Medulla oblongata (tissue), 1 donor: ENCODE results near the gene ASB15.
"Not testable (repeated sequence)": the region's sequence is repeated elsewhere in the genome, so short reads cannot be mapped to it uniquely, and the experiment has no call there.

Experiments used
- DNase-seq: peaks from one replicate; pipeline ENCODE4 v3.0.0-alpha.2; 2015; ENCODE audit errors: extremely low spot score

The ASB15 gene

GRCh38 chr7:123601530-123601929 lies at the start of gene ASB15:
Gene ASB15 (plus strand): TSS chr7:123601821. CDS start chr7:123614503, 12,682 bp downstream.
- DNase-seq: no peak

DNA sequence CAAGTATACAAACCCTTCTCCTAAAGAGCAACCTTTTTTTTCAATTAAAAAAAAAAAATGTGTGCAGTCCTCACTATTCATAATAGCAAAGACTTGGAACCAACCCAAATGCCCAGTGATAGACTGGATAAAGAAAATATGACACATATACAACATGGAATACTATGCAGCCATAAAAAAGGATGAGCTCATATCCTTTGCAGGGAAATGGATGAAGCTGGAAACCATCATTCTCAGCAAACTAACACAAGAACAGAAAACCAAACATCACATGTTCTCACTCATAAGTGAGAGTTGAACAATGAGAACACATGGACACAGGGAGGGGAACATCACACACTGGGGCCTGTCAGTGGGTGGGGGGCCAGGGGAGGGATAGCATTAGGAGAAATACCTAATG lies 49.5 kb upstream of the ASB15 start:
- DNase-seq: not testable (repeated sequence)

- no peak for DNase-seq
These were observed 49.0 kb upstream of the ASB15 start for GRCh38 chr7:123552641-123553040.

- DNase-seq: no peak
These were observed 48.5 kb upstream of the ASB15 start for GRCh38 chr7:123553159-123553558.

- DNase-seq: no peak
These were observed 46.1 kb upstream of the ASB15 start for GRCh38 chr7:123555484-123555883.

DNA sequence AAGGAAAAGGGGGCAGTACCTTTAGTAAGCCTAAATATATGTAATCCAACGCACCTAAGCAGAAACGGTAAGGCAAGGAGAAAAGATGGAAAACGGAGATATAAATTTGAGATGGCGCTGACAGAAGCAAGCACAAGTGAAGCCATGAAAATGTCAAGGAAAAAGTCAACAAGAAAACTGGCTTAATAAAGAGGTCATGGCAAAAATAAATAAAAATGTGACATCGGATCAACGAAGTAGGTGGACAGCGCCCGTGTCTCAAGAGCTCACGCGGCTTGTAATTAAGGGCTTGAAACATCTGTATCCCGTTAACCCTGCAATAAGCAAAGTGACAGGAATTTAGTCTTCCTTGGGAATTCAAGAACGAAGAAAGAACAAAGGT lies 44.6 kb upstream of the ASB15 start:
- DNase-seq: no peak

GRCh38 chr7:123557398-123558288 lies 44.0 kb upstream of the ASB15 start, which contains the start of gene NDUFA5:
Gene NDUFA5 (minus strand): TSS chr7:123557818. CDS start chr7:123557795, 23 bp downstream.
- peak; percentile 100 for DNase-seq

GRCh38 chr7:123558289-123558874 lies 43.2 kb upstream of the ASB15 start:
- DNase-seq: no peak

GRCh38 chr7:123562121-123562520 lies 39.5 kb upstream of the ASB15 start:
- no peak for DNase-seq

DNA sequence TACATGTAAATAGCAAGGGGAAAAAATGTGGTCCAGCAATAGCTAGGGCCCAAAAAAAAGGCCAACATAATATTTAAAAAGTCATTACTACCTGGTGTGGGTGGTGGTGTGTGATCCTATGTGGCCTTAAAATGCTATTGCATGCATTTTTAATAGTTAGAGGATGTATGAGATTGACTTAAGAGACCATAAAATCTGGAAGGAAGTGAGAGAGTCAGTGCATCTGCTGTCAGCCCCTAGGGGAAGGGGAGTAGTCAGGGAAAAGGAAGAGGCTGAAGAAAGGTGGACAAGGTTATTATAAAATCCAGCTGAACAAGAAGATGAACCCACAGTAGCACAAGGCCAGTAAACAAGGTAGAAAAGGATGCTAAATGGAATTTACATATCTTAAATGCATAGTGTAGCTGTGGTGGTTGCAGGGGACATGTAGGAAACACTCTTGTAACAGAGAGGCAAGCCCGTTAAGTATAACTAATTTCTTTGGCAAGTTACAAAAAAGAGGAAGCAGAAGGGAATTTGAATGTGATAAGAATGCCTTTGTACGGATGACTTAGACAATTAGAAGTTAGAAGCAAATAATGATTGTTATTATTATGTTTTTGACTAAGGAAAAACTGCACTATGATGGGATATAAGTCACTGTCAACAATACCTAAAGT lies 32.1 kb upstream of the ASB15 start:
- no peak for DNase-seq

DNA sequence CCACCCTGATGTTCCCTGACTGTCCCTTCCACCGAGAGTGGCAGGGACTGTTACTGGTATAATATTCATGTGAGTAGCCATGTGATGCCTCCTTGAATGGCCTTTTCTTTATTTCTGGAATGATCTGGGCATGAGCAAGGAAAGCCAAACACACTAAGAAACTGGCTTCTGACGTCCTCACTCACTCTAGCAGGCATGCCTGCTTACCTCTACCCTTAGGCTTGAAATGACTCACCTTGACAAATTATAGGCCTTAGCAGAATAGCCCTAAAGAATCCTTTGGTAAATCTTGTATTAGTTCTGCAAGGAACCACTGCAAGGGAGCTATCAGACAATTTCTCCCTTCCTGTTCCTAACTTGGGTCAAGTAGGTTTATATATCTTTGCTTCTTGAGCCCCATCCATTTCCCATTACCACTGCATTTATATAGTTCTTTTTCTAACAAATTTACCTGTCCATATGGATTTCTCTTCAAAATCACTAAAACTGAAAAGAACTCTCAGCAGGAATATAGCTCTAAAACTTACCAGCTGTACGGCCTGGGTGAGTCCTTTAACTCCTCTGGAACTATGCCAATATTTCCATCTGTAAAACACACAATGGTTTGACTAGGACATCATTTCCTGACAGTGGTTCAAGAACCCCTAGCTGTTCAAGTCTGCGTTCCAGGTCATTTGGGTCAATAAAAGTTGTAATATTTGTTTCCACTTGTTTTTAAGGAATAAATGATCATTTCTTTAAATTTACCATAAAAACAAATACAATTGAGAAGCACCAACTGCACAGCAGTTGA lies 31.0 kb upstream of the ASB15 start:
- no peak for DNase-seq

DNA sequence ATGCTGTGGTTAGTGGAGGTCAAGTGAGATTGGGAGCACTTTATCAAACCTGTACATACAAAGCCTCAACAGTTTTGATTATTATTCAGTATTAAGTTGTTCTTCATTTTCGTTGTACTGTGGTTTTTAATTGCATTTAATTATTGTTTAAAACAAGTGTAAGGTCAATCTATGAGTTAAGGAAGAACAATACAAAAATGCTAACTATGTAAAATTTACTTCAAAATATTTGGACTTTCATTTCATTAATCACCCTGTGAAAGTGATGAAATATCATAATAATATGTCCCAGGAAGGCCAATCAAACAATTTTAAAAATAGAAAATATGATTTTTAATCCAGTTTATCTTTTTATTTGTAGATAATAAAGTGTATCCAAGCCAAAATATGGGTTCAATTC lies 30.4 kb upstream of the ASB15 start:
- no peak for DNase-seq

GRCh38 chr7:123571684-123572083 lies 29.9 kb upstream of the ASB15 start:
- no peak for DNase-seq

- DNase-seq: no peak
These were observed 28.3 kb upstream of the ASB15 start for GRCh38 chr7:123573341-123573740.

GRCh38 chr7:123573896-123574467 lies 27.6 kb upstream of the ASB15 start:
- DNase-seq: no peak

- no peak for DNase-seq
These were observed 22.2 kb upstream of the ASB15 start for GRCh38 chr7:123579416-123579815.

GRCh38 chr7:123580406-123581161 lies 21.0 kb upstream of the ASB15 start:
- DNase-seq: peak; percentile 29

- no peak for DNase-seq
These were observed 20.5 kb upstream of the ASB15 start for GRCh38 chr7:123581162-123581459.

DNA sequence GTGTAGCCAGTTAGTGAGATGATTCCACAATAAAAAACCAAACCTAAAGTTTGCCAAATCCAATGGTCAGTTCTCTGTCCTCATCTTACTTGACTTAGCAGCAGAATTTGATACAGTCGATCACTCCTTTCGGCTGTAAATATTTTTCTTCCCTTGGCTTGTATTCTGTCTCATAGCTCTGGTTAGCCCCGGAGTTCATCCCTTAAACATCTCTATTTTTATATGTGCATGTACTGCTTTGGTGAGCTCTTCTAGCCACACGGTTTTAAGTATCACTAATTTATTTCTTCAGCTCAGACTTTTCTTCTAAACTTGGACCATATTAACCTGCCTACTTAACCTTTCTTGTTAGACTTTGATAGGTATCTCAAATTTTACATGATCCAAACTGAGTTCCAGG lies 17.8 kb upstream of the ASB15 start:
- no peak for DNase-seq

DNA sequence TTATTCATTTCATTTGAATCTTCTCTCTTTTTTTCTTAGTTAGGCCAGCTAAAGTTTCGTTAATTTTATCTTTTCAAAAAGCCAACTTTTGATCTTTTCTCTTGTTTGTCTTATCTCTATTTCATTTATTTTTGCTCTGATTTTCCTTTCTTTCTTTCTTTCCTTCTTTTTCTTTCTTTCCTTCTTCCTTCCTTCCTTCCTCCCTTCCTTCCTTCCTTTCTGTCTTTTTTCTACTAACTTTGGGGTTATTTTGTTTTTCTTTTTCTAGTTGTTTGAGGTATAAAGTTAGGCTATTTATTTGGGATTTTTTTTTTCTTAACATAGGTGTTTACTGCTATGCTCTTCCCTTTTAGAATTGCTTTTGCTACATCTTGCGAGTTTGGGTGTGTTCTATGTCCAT lies 13.2 kb upstream of the ASB15 start:
- DNase-seq: no peak

GRCh38 chr7:123594813-123595241 lies 6.8 kb upstream of the ASB15 start:
- no peak for DNase-seq
